HUDEP-2 (cell line): ENCODE results near the gene ZNF648.
"Not testable (repeated sequence)": the region's sequence is repeated elsewhere in the genome, so short reads cannot be mapped to it uniquely, and the experiment has no call there.

Source experiments
- DNase-seq, 76 experiments: peaks; one replicate each; lab custom pipeline; 2025; ENCODE audit not compliant: unreplicated experiment in 76 of 76; lab: John Stamatoyannopoulos, UW

ZNF648 gene, protein sequence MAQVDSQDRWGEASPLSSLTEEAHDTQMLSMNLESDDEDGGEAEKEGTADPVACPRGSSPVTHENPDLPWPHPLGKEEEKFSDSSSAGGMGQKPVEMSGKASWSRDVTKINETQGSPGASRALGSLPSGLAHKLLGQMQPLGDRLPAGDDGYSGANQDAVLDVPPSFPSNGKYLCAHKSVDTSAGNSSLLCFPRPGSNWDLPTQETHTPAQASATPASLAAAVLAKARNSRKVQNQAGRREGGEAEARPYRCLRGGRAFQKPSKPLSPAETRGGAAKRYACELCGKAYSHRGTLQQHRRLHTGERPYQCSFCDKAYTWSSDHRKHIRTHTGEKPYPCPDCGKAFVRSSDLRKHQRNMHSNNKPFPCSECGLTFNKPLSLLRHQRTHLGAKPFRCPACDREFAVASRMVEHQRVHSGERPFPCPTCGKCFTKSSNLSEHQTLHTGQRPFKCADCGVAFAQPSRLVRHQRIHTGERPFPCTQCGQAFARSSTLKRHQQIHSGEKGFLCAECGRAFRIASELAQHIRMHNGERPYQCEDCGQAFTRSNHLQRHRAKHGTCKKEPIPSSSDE

DNA sequence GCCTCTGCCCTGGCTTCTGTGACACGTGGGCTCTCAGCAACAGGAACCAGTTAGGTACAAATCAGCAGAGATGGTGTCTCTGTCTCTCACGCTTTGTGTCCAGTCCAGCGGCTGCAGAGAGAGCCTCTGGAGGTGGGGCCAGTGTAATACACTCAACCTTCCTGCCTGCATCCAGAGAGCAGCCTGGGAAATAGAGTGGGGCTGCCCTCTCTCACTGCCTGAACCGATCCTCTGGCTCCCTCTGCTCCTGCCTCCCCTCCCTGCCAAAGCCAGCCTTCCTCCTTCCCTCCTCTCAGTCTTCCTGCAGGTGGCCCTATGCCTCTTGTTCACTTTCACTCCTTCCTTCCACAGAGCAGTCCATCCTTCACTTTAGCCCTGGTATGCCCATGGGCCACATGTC lies at the start of gene ZNF648:
TSS of gene ZNF648 (minus strand) at position 119 of the 400 bp plus-strand sequence. CDS start 3,702 bp downstream, outside the sequence.
- no peak for DNase-seq

DNA sequence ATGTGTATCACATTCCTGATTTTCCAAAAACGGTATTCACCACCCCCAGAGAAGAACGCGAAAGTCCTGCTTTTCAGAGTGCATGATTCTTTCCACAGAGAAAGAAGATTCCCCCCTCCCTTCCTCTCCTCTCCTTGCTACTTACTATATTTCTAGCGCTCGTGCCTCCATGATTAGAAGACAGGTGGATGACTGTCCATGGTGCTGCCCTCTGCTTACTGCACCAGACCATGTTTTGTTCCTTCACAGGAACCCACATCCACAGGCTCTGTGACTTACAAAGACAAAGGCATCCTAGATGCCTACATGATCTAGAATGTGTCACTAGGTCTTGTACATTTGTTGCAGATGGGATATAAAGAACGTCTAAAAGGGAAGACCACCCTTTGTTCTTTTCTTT lies 49.1 kb upstream of the ZNF648 start:
- DNase-seq, result no peak

DNA sequence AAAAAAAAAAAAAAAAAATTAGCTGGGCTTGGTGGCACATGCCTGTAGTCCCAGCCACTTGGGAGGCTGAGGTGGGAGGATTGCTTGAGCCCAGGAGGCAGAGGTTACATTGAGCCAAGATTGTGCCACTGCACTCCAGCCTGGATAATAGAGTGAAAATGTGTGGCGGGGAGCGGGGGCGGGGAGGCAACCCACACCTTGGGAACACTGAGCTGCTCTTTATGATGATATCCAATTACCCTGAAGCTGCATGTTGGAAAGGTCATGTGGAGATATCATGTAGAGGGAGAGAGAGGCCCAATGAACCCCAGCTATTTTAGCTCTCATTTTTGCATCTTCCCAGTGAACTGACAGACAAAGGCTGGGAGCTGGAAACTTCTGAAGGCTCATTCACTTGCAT lies 48.3 kb upstream of the ZNF648 start:
- DNase-seq, result no peak

DNA sequence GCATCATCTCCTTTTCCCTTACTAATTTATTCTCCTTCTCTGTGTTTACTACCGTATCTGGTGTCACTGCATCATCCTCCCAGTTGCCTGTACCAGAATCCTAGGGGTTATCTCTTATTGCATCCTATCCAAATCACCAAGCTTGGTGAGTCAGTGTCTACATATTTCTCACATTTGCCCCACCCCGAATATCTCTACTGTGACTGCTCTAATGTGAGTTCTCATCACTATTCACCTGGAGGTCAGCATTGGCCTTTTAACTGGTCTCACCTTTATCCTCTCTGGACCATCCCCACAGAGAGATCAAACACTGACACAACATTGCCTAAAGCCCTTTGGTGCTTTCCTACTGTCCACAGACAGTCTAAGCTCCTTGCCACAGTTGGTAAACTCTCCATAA lies 45.7 kb upstream of the ZNF648 start:
- no peak for DNase-seq

DNA sequence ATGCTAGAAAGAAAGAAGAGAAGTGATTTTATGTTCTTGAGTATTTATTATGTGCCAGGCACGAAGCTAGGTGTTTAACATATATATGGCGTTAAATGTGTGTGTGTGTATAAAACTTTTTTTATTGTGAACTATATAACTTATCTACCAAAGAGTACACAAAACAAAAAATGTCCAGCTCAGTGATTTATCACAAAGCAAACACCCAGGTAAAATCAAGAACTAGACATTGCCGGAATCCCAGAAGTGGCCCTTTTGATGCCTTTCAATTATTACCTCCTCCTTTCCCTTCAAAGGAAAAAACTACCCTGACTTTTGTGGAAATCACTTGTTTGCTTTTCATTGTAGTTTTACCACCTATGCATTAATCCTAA lies 40.5 kb upstream of the ZNF648 start:
- no peak for DNase-seq

DNA sequence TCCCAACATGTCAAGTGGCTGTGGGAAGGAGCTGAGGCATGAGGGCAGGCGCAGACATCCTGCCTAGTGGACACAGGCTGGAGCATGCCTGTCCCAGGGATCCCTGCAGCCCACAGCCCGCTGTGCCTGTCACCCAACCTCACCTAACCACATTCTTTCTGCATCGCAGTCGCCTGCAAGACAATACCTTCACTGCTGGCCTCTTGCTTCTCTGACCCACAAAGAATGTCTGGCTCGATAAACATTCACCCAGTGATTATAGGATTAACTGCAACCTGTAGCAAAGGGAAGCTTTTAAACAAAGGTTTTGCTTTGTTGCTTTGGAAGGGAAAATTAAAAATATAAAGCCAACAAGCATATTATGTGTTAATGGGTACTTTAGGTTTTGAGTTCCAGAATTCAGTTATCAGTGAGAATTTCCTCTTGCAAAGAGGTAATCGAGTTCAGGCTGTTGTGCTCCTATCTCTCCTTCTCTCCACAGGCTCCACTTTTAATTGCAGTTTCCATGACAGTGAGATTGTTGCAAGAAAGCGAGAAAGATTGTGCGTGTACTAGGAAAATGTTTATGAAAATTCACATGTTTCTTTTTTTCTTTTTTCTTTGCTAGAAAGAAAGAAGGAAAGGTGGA lies 40.0 kb upstream of the ZNF648 start:
- no peak for DNase-seq

DNA sequence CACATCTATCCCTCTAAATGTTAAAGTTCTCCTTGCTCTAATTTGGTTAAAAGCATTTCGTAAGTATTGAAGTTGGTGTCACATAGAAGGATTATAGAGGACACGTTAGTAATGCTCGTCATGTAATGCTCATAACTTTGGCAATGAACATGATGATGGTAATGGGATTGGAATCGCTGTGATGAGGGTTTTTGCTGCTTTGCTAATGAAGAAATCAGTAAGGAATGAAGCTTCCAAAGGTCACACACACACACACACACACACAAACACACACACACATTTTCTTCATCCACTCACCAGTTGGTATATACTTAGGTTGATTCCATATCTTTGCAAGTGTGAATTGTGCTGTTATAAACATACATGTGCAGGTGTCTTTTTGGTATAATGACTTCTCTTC lies 36.8 kb upstream of the ZNF648 start:
- DNase-seq, result no peak

DNA sequence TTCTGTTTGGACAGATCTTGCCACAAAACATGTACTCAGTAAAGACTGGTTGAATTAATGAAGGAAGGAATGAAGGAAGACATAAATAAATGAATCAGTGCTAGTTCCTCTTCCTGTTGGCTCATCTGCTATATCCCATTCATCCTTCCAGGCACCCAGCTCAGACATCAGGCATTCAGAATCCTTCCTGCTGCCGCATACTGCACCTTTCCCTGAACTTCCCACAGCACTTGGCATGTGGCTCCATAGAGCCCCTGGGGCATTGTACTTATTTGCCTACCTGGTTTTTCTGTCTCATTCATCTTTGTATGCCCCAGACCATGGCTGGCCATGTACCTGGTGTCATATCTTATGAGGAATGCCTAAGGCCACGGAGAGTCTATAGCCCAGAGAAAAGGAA lies 34.4 kb upstream of the ZNF648 start:
- no peak for DNase-seq

DNA sequence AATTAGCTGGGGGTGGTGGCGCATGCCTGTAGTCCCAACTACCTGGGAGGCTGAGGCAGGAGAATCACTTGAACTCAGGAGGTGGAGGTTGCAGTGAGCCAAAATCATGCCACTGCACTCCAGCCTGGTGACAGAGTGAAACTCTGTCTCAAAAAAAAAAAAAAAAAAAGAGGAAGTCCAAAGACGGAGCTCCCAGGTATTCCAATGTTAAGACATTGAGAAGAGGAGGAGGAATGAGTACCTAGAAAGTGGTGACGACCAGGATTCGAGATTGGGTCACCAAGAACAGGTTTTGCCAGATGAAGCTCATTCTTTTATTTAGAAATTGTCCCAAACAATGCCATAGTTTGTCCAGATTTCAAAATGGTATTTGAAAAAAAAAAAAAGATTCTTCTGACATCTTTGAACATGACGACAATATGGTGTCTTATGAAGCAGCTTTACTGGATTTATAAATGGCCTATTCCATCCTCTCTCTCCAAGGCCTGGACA lies 33.0 kb upstream of the ZNF648 start:
- DNase-seq, result not testable (repeated sequence)

DNA sequence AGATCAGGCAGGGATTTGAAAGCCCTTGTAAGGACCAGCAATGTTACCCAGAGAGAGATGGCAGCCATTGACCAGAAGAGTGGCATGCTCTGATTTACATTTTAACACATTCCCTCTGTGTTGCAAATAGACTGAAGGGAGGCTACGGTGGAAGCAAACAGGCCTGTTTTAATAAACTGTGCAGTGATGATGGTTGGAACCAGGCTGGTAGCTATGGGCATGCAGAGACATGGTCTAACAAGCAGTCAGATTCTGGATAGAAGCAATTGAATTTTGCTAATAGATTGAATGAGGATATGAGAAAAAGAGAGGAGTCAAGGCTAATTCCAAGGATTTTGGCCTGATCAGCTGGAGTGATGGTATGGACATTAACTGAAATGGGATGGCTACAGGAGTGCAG lies 32.3 kb upstream of the ZNF648 start:
- DNase-seq, result no peak

DNA sequence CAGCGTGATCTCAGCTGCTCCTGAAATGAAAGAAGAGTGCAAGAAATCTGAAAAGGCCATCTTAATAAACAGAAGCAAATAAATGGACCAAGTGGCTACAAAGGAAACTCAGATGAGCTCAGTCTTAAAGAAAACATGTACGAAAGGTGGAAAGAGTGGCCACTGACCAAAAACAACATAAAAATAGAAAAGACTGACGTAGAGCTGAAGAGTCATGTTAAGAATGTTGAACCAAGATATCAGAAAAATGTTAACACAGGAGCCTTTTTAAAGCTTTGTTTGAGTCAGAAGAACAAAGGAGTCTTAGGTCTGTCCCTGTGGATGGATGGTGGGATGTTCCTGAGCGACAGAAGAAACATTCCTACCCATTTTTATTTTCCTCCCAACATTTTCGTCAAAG lies 30.8 kb upstream of the ZNF648 start:
- DNase-seq, result no peak

DNA sequence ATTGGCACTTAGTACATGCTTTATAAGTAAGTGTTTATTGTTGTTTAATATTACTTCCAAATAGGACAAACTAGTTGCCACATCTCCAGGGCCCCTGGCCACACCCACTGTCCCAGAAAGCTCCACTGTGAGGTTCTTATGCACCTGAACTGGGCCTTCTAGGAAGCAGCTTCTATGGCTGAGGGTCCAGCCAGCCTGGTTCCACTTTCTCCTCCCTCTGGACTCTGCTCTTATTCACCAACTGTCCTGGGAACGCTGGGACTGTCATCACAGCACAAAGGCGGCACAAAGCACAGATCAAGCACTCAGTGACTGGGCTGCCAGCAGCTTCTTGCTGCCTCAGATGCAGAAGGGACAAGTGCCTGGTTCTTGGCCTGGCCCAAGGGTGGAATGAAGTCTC lies 29.6 kb upstream of the ZNF648 start:
- DNase-seq, result no peak

DNA sequence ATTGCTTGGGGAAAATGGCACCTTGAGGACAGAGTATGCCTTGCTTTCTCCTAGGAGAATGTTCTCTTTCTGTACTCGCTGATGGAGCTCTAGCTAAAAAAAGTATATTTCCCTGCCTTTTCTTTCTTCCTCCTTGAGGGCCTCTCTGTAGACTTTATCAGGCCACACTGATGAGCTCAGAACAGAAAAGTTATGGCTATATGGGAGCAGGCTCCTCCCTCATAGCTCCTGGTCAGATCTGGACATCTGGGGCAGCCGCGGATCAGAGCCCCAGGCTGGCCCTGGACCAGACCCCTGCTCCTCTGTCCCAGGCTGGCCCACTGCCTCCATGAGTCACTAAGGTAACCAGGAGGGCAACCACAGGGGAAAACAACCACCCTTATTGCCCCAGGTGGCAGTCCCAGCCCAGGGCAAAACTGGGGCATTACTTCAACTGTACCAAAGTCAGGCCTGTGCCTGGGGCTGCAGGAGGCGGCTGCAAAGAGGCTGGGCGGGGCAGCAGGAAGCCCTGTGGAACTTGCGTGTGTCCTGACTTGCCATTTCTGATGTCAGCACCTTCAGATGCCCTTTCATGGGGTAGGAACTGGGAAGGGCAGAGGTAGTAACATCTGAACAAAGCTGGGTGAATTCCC lies 26.3 kb upstream of the ZNF648 start:
- DNase-seq, result no peak

DNA sequence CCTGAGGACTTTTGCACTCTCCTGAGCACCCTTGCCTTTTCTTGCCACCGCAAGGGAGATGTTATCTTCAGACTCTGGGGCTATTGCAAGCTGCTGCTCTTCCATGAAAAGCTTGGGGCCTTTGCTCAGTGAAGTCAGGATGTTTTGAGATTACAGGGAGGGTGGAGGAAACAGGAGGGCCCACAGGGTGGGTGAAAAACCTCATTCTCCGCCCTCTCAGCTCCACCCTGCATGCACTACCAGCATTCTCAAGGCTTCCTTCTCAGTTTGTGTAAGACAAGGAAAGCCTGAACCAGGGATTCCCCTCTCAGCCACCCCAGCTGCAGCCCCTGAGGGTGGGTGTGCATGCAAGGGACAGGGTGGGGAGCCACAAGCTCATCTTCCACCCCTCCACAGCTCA lies 25.8 kb upstream of the ZNF648 start:
- DNase-seq, result peak in 8 of 76 experiments; percentile 4 to 36 (median 14)

DNA sequence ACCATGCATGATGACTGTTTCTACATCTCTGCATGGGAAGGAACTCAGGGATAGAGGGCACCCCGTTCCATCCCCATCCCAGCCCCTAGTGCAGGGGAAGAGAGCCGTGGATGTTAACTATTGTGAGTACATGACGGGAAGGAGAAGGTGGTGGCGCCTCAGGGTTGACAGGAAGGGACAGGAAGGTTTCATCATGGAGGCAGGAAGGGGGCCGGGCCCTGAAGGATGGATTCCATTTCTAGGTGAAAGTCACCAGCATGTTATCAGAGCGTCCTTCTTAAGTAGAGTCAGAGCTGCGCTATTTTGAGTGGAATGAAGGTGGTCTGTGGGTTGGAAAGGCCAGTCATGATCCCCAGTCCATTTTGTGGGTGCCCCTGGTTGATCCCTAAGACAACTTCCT lies 25.1 kb upstream of the ZNF648 start:
- no peak for DNase-seq

DNA sequence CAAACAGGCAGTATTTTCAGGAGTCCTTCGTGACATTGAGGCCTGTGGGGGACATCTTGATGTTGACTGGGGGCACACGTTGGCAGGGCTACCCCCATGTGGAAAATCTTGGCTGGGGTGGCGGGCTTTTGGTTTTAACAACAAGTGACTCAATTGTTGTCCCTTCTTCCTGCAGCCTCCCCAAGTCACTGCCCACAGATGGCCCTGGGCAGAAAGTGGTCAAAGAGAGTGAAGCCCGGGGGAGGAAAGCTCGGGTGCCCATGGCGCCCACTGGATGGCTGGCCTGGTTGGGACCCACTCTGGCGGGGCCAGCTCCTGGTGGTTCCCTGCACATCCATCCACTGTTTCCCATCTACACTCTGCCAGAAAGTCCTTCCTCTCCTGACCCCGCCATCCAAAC lies 24.6 kb upstream of the ZNF648 start:
- DNase-seq, result no peak

DNA sequence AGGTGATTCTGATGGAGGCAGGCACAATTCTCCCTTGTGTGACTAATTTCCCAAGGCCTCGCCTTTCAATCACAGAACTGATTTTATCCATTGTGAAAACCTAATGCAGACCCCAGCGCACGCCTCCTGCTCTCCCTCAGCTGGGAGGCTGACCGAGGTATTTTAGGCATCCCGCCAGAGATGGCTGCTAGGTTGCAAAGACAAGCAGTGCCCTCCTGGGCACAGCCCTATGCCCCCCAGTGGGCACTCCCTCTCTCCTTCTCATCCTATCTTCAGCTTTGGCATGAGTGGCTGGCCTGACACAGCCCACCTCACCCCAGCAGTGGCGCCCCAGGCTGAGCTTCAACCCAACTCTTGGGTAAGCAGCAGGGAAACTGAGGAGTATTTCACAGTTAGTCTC lies 24.2 kb upstream of the ZNF648 start:
- DNase-seq, result no peak

DNA sequence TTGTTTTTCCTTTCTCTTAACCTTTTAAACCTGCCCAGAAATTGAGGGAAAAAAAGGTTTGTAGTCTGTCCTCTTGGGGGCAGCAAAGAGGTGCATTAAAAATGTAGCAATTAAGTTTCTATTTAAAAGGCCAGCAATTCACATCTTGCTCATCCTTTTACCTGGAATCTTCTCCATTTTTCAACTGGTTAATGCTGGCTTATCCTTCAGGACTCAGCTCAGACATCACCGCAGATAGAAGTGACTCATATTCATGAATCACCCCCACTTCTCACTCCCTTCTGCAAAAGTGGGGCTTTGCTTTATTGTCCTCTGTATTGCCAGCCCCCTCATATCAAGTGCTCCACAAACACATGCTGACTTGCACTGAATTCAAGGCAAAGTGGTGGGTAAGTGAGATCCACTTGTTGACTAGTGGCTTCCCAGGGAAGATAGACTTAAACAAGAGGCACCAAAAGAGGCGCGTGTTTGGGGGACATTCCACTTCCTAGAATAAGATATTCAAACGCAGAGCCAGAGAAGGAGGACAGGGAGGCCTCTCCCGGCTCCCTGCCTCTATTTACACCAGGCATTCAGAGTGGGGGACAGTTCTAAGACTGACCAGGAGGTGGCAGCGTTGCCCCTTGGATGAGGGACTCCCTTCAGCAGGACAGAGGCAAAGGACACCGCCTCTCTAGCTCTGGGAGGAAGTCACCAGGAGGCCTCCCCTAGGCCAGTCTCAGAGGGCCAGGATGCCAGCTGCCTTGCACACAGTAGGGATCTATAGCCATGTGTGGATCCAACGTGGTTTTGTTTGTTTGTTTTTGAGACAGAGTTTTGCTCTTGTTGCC lies 23.2 kb upstream of the ZNF648 start:
- peak in 73 of 76 experiments; percentile 11 to 87 (median 74) for DNase-seq

DNA sequence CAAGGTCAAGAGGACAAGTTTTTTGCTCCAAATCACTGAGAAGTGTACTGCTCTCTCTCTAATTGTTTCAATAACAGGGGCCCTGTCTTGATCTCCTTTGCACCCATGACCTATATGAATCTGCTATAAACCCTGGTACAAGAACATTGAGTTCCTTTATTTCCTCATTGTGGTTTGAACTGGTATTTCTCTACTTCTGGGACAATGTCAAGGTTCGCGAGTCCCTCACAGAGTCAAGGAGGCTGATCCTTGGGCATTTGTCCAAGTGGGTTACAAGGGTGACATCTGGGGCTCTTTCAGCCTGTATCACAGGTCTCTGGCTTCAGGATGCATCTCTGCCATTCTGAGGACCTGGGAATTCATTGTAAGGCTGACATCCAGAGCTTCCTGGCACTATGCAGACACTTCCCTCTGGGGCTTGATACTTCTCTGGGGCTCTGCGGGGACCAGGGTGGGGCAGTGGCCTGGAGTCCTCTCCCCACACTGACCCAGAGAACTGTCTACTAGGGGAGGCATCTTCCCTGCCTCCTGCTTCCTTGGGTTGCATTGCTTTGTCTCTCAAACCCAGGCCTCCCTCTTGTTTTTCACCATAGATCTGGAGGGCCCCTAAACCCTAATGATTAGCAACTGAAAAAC lies 22.5 kb upstream of the ZNF648 start:
- no peak for DNase-seq

DNA sequence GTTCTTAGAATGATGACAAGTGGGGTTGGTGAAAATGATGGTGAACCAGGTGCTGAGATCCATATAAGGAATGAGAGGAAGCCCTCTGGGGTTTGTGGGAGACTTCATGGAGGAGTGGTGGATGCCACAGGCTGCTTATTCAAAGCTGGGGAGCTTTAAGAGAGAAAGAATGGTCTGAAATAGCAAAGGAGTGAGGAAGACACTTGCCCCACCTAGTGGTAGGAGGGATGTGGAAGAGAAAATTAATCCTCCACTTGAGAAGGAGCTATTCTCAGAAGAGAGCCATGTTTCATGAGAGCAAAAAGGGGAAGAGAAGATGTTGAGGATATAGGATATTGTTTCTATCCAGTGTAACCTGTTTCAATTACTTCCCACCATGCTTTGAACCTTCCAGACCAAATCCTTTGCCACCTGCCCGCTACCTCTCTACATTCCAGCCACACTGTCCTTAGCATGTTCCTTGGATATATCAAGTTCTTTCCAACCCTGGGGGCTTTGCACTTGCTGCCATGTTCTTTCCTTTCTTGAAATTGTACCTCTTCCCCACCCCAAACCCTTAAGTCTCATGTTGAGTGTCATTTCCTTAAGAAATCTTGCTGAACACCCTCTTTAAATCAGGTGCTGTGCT lies 19.6 kb upstream of the ZNF648 start:
- peak in 26 of 76 experiments; percentile 3 to 57 (median 22) for DNase-seq
